ENCODE data around the gene UPP2.

GRCh38 chr2:158088093-158088492, 13.6 kb upstream of the UPP2 start:
- TF ChIP-seq CTCF (conservative IDR thresholded peaks at IDR 0.05; ENCODE audit: low read length) (no peak), EZH2phosphoT487 (IDR thresholded peaks at IDR 0.05; ENCODE audit: borderline replicate concordance, low read depth, low read length) (no peak)

All from OCI-LY7 (cell line).